HG03064 (cell line): ENCODE measurements around the gene PSMD3.
A peak's percentile ranks its signal among the peaks of the same experiment; 100 is the strongest.
"Not testable (repeated sequence)": the region's sequence is repeated elsewhere in the genome, so short reads cannot be mapped to it uniquely, and the experiment has no call there.

Experiments used
- ATAC-seq: cut with Tn5 transposase; IDR thresholded peaks from one replicate; pipeline ENCODE4 v1.9.1; 2021; ENCODE audit warnings: low read depth; ENCODE audit not compliant: unreplicated experiment

Gene PSMD3

GRCh38 chr17:39980351-39981206, at the start of gene PSMD3:
Gene PSMD3 (plus strand): TSS chr17:39980807. CDS start chr17:39980971, 164 bp downstream.
- peak; percentile 93 for ATAC-seq

GRCh38 chr17:39933912-39934311, 46.7 kb upstream of the PSMD3 start:
- ATAC-seq = no peak

GRCh38 chr17:39934324-39934723, 46.3 kb upstream of the PSMD3 start:
- no peak for ATAC-seq

- no peak for ATAC-seq
Measured at GRCh38 chr17:39935909-39936308, 44.7 kb upstream of the PSMD3 start.

- ATAC-seq = no peak
Measured at GRCh38 chr17:39937447-39937846, 43.2 kb upstream of the PSMD3 start.

- no peak for ATAC-seq
Measured at GRCh38 chr17:39938140-39938869, 42.3 kb upstream of the PSMD3 start.

- ATAC-seq = no peak
Measured at GRCh38 chr17:39939106-39939505, 41.5 kb upstream of the PSMD3 start.

GRCh38 chr17:39939588-39940419, 40.8 kb upstream of the PSMD3 start:
- ATAC-seq = no peak

GRCh38 chr17:39943702-39944392, 36.8 kb upstream of the PSMD3 start:
- ATAC-seq = no peak

- no peak for ATAC-seq
Measured at GRCh38 chr17:39944393-39944711, 36.3 kb upstream of the PSMD3 start.

GRCh38 chr17:39946551-39947330, 33.9 kb upstream of the PSMD3 start:
- no peak for ATAC-seq

GRCh38 chr17:39948489-39948828, 32.1 kb upstream of the PSMD3 start:
- not testable (repeated sequence) for ATAC-seq

GRCh38 chr17:39949028-39949427, 31.6 kb upstream of the PSMD3 start:
- no peak for ATAC-seq

- ATAC-seq = no peak
Measured at GRCh38 chr17:39950871-39951348, 29.7 kb upstream of the PSMD3 start.

GRCh38 chr17:39951924-39952679, 28.5 kb upstream of the PSMD3 start:
- ATAC-seq = no peak

- ATAC-seq = peak; percentile 59
Measured at GRCh38 chr17:39952680-39953470, 27.7 kb upstream of the PSMD3 start.

GRCh38 chr17:39953471-39953888, 27.1 kb upstream of the PSMD3 start:
- no peak for ATAC-seq

GRCh38 chr17:39954876-39955275, 25.7 kb upstream of the PSMD3 start:
- no peak for ATAC-seq
